Gastroesophageal sphincter (tissue), 3 donors: ENCODE measurements around the gene SH3RF2.

Experiments
- POLR2AphosphoS5 ChIP-seq: sonication (generic); formaldehyde crosslinking; IDR thresholded peaks from one replicate; pipeline ENCODE4 v1.6.1; 2017; ENCODE audit warnings: antibody characterized with exemption
- TF ChIP-seq, protein P1 (sequence below), 4 experiments: fragments of 200-600 bp in 2 of 4; fragments of 450-650 bp in 2 of 4; sonication (generic) in 1 of 4; IDR thresholded peaks; one replicate each; pipeline ENCODE4 v1.5.1; 2017 to 2019; ENCODE audit warnings: antibody characterized with exemption in 4 of 4, mild to moderate bottlenecking in 2 of 4, moderate library complexity in 2 of 4

DNA sequence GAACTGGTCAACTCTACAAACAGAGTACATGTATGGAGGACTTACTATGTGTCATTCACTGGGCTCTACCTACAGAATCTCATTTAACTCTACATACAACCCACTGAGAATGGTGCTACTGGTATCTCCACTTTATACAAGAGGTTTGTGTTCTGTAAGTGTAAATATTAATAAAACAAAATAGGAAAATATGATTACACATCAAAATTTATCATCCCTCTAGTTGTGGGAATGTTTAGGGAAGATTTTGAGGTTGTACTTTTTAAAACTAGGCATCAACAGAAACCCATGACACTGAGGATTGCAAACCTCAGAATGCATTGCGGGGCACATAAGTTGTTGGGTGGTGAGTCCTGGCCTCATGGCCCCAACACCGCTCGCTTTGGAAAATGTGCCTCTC lies 11.7 kb downstream of the SH3RF2 start:
- TF ChIP-seq, protein P1, sequence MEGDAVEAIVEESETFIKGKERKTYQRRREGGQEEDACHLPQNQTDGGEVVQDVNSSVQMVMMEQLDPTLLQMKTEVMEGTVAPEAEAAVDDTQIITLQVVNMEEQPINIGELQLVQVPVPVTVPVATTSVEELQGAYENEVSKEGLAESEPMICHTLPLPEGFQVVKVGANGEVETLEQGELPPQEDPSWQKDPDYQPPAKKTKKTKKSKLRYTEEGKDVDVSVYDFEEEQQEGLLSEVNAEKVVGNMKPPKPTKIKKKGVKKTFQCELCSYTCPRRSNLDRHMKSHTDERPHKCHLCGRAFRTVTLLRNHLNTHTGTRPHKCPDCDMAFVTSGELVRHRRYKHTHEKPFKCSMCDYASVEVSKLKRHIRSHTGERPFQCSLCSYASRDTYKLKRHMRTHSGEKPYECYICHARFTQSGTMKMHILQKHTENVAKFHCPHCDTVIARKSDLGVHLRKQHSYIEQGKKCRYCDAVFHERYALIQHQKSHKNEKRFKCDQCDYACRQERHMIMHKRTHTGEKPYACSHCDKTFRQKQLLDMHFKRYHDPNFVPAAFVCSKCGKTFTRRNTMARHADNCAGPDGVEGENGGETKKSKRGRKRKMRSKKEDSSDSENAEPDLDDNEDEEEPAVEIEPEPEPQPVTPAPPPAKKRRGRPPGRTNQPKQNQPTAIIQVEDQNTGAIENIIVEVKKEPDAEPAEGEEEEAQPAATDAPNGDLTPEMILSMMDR (IDR thresholded peaks at IDR 0.05), result no peak
- TF ChIP-seq POLR2AphosphoS5, result no peak
